SK-N-MC (cell line): ENCODE data around the gene USH1G.

ENCODE experiments used
- EZH2 ChIP-seq: fragments of 200-600 bp; sonication (generic); IDR thresholded peaks from one replicate; pipeline ENCODE4 v1.6.1; 2017; ENCODE audit warnings: antibody characterized with exemption
- FOXP2 ChIP-seq: optimal IDR thresholded peaks from 2 replicates; pipeline ENCODE3; 2011; ENCODE audit warnings: mild to moderate bottlenecking, moderate library complexity; ENCODE audit not compliant: insufficient read depth; ENCODE audit errors: extremely low read length, control extremely low read depth
- POLR2AphosphoS5 ChIP-seq: IDR thresholded peaks from 2 replicates; pipeline ENCODE4 v1.6.1; 2012; ENCODE audit warnings: mild to moderate bottlenecking, low read depth, low read length, borderline replicate concordance

GRCh38 chr17:74883241-74883745 is 39.8 kb downstream of the USH1G start:
- TF ChIP-seq POLR2AphosphoS5 (no peak), EZH2 (no peak), FOXP2 (no peak)
